ENCODE results near the gene SORBS1.

The SORBS1 gene

GRCh38 chr10:95278061-95278988, 282.8 kb downstream of the SORBS1 start:
- H3K27ac ChIP-seq, result no peak overlapping the region
- TF ChIP-seq CTCF (conservative IDR thresholded peaks at IDR 0.05), result no peak

- no peak for TF ChIP-seq CTCF (conservative IDR thresholded peaks at IDR 0.05)
- no peak overlapping the region for H3K27ac ChIP-seq
Observed at GRCh38 chr10:95277614-95278013, 283.6 kb downstream of the SORBS1 start.

GRCh38 chr10:95277201-95277570, 284.0 kb downstream of the SORBS1 start:
- no peak overlapping the region for H3K27ac ChIP-seq
- TF ChIP-seq CTCF (conservative IDR thresholded peaks at IDR 0.05), result no peak

GRCh38 chr10:95276367-95277200, 284.6 kb downstream of the SORBS1 start:
- TF ChIP-seq CTCF (conservative IDR thresholded peaks at IDR 0.05), result no peak
- no peak overlapping the region for H3K27ac ChIP-seq

- no peak for TF ChIP-seq CTCF (conservative IDR thresholded peaks at IDR 0.05)
- no peak overlapping the region for H3K27ac ChIP-seq
Observed at GRCh38 chr10:95275726-95276366, 285.3 kb downstream of the SORBS1 start.

GRCh38 chr10:95273393-95274312, 287.5 kb downstream of the SORBS1 start:
- H3K27ac ChIP-seq, result no peak overlapping the region
- no peak for TF ChIP-seq CTCF (conservative IDR thresholded peaks at IDR 0.05)
